ENCODE measurements around the gene DNMT3B. TPM values are rescaled to one million over a fixed set of nuclear protein-coding genes. Genes with fewer than 3 reads are reported as not detected.
"Not testable (repeated sequence)": the region's sequence is repeated elsewhere in the genome, so short reads cannot be mapped to it uniquely, and the experiment has no call there.

Gene DNMT3B
- total and polyA plus RNA-seq, 3 donors from 2014 or later, result 8.1 to 22.0 (median 20.6) TPM

GRCh38 chr20:32790751-32791057, 28.5 kb downstream of the DNMT3B start:
- intact Hi-C loops (cut with DNase I; ENCODE audit: low total_unique reads), result no loop called here
- DNase-seq, result no peak
- H3K4me3 ChIP-seq, result no peak overlapping the region
- H3K27me3 ChIP-seq, result no peaks in the 10 kb centered on the region
- no peaks in the 10 kb centered on the region for H3K9me3 ChIP-seq
- TF ChIP-seq CTCF (IDR thresholded peaks at IDR 0.05) (no peak), POLR2A (IDR thresholded peaks at IDR 0.05) (no peak)
- no peak overlapping the region for H3K27ac ChIP-seq
- H3K4me1 ChIP-seq, result peaks cover 4% of the 10 kb centered on the region
- 96 to 100% methylated on average over 3 of the region's 3 CpGs for WGBS, 2 donors
- H3K36me3 ChIP-seq (ENCODE audit: low read depth, missing control alignments), result no peaks in the 10 kb centered on the region

GRCh38 chr20:32792316-32792715, 30.1 kb downstream of the DNMT3B start:
- Histone ChIP-seq H3K27me3 (no peaks in the 10 kb centered on the region), H3K9me3 (no peaks in the 10 kb centered on the region), H3K36me3 (ENCODE audit: low read depth, missing control alignments) (no peaks in the 10 kb centered on the region), H3K27ac (no peak overlapping the region), H3K4me3 (no peak overlapping the region), H3K4me1 (peaks cover 4% of the 10 kb centered on the region)
- DNase-seq, result peak; percentile 32
- WGBS, 2 donors, result 68 to 78% methylated on average over 1 to 3 of the region's 3 CpGs
- intact Hi-C loops (cut with DNase I; ENCODE audit: low total_unique reads), result no loop called here
- TF ChIP-seq CTCF (IDR thresholded peaks at IDR 0.05) (no peak), POLR2A (IDR thresholded peaks at IDR 0.05) (no peak)

- H3K27ac ChIP-seq, result no peak overlapping the region
- no peaks in the 10 kb centered on the region for H3K9me3 ChIP-seq
- H3K27me3 ChIP-seq, result no peaks in the 10 kb centered on the region
- H3K4me1 ChIP-seq, result peaks cover 4% of the 10 kb centered on the region
- intact Hi-C loops (cut with DNase I; ENCODE audit: low total_unique reads), result no loop called here
- TF ChIP-seq CTCF (IDR thresholded peaks at IDR 0.05) (no peak), POLR2A (IDR thresholded peaks at IDR 0.05) (no peak)
- no peak overlapping the region for H3K4me3 ChIP-seq
- H3K36me3 ChIP-seq (ENCODE audit: low read depth, missing control alignments), result no peaks in the 10 kb centered on the region
- WGBS, 2 donors, result 83 to 85% methylated on average over 10 to 12 of the region's 13 CpGs
- DNase-seq, result no peak
These were observed 30.7 kb downstream of the DNMT3B start for GRCh38 chr20:32792731-32793458.

- no peak for TF ChIP-seq POLR2A (IDR thresholded peaks at IDR 0.05)
- no peak for TF ChIP-seq CTCF (IDR thresholded peaks at IDR 0.05)
- H3K4me1 ChIP-seq, result peaks cover 4% of the 10 kb centered on the region
- 56 to 64% methylated on average over 3 of the region's 3 CpGs for WGBS, 2 donors
- no peak overlapping the region for H3K4me3 ChIP-seq
- intact Hi-C loops (cut with DNase I; ENCODE audit: low total_unique reads), result no loop called here
- no peaks in the 10 kb centered on the region for H3K36me3 ChIP-seq (ENCODE audit: low read depth, missing control alignments)
- no peaks in the 10 kb centered on the region for H3K27me3 ChIP-seq
- H3K27ac ChIP-seq, result no peak overlapping the region
- H3K9me3 ChIP-seq, result no peaks in the 10 kb centered on the region
- DNase-seq, result no peak
These were observed 34.3 kb downstream of the DNMT3B start for GRCh38 chr20:32796383-32796948.

- no peak overlapping the region for H3K4me3 ChIP-seq
- no peak for DNase-seq
- H3K4me1 ChIP-seq, result peaks cover 4% of the 10 kb centered on the region
- TF ChIP-seq POLR2A (IDR thresholded peaks at IDR 0.05) (no peak), CTCF (IDR thresholded peaks at IDR 0.05) (no peak)
- intact Hi-C loops (cut with DNase I; ENCODE audit: low total_unique reads), result no loop called here
- no peak overlapping the region for H3K27ac ChIP-seq
- WGBS, 2 donors, result 71% methylated on average over 10 of the region's 10 CpGs
- no peaks in the 10 kb centered on the region for H3K27me3 ChIP-seq
- no peaks in the 10 kb centered on the region for H3K36me3 ChIP-seq (ENCODE audit: low read depth, missing control alignments)
- H3K9me3 ChIP-seq, result no peaks in the 10 kb centered on the region
These were observed 34.8 kb downstream of the DNMT3B start for GRCh38 chr20:32796981-32797451.

GRCh38 chr20:32797571-32797970, 35.4 kb downstream of the DNMT3B start:
- H3K36me3 ChIP-seq (ENCODE audit: low read depth, missing control alignments); H3K27ac ChIP-seq; H3K4me3 ChIP-seq; H3K4me1 ChIP-seq; DNase-seq; H3K9me3 ChIP-seq; H3K27me3 ChIP-seq; intact Hi-C loops (cut with DNase I; ENCODE audit: low total_unique reads): not testable (repeated sequence)
- 93 to 98% methylated on average over 5 of the region's 5 CpGs for WGBS, 2 donors
